Measurements from ENCODE around the gene AP3S2.

DNA sequence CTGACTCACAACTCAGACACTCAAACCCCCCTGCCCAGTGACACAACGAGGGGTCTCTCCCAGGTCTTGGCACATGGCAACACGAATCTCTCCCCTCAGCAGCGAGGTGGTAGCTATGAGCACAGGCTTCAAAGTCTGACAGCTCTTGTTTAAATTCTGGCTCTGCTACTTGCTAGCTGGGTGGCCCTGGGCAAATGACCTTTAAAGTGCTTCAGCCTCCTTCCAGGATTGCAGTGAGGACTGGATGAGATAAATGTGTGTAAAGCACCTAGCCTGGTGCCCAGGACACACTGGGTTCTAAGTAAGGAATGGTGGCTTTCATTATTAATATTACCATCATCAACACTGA is 56.0 kb downstream of the AP3S2 start:
- TF ChIP-seq, protein P1, sequence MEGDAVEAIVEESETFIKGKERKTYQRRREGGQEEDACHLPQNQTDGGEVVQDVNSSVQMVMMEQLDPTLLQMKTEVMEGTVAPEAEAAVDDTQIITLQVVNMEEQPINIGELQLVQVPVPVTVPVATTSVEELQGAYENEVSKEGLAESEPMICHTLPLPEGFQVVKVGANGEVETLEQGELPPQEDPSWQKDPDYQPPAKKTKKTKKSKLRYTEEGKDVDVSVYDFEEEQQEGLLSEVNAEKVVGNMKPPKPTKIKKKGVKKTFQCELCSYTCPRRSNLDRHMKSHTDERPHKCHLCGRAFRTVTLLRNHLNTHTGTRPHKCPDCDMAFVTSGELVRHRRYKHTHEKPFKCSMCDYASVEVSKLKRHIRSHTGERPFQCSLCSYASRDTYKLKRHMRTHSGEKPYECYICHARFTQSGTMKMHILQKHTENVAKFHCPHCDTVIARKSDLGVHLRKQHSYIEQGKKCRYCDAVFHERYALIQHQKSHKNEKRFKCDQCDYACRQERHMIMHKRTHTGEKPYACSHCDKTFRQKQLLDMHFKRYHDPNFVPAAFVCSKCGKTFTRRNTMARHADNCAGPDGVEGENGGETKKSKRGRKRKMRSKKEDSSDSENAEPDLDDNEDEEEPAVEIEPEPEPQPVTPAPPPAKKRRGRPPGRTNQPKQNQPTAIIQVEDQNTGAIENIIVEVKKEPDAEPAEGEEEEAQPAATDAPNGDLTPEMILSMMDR (IDR thresholded peaks at IDR 0.05; ENCODE audit: borderline replicate concordance, extremely low read depth, low read length, poor library complexity, severe bottlenecking) = no peak
- no peak for TF ChIP-seq EZH2 (IDR thresholded peaks at IDR 0.05; ENCODE audit: borderline replicate concordance, low read depth, low read length, severe bottlenecking)
